WTC11 (cell line): ENCODE results near the gene TPPP3.

Experiments used
- AR ChIP-seq: fragments of 250-450 bp; sonication (Bioruptor Pico); IDR thresholded peaks from 2 replicates; pipeline ENCODE4 v1.9.0; 2021; ENCODE audit warnings: mild to moderate bottlenecking
- ATF1 ChIP-seq: sonication (generic); formaldehyde crosslinking; IDR thresholded peaks from 2 replicates; pipeline ENCODE4 v1.8.1; 2023; ENCODE audit warnings: mild to moderate bottlenecking, moderate library complexity, missing genetic modification reagents
- ATF2 ChIP-seq: sonication (generic); formaldehyde crosslinking; IDR thresholded peaks from 2 replicates; pipeline ENCODE4 v1.8.1; 2022; ENCODE audit warnings: low read depth, missing genetic modification reagents, borderline replicate concordance
- ESRRA ChIP-seq: sonication (generic); formaldehyde crosslinking; IDR thresholded peaks from 2 replicates; pipeline ENCODE4 v1.8.1; 2022; ENCODE audit warnings: mild to moderate bottlenecking, missing genetic modification reagents, borderline replicate concordance
- ETV6 ChIP-seq: sonication (generic); formaldehyde crosslinking; IDR thresholded peaks from 2 replicates; pipeline ENCODE4 v1.8.1; 2022; ENCODE audit warnings: mild to moderate bottlenecking, missing genetic modification reagents
- FOXJ3 ChIP-seq: sonication (generic); formaldehyde crosslinking; IDR thresholded peaks from 2 replicates; pipeline ENCODE4 v1.9.0; 2021; ENCODE audit warnings: missing genetic modification reagents, mild to moderate bottlenecking, borderline replicate concordance
- JUN ChIP-seq: sonication (generic); formaldehyde crosslinking; IDR thresholded peaks from 2 replicates; pipeline ENCODE4 v1.8.0; 2023; ENCODE audit warnings: mild to moderate bottlenecking, missing genetic modification reagents
- NFE2L1 ChIP-seq: sonication (generic); formaldehyde crosslinking; IDR thresholded peaks from 2 replicates; pipeline ENCODE4 v1.8.1; 2023; ENCODE audit warnings: missing genetic modification reagents
- TP53 ChIP-seq: sonication (generic); formaldehyde crosslinking; IDR thresholded peaks from 2 replicates; pipeline ENCODE4 v1.8.1; 2023; ENCODE audit warnings: mild to moderate bottlenecking, missing genetic modification reagents
- ZNF219 ChIP-seq: sonication (generic); formaldehyde crosslinking; IDR thresholded peaks from 2 replicates; pipeline ENCODE4 v1.8.0; 2023; ENCODE audit warnings: missing genetic modification reagents, mild to moderate bottlenecking, borderline replicate concordance
- TF ChIP-seq, protein P1 (sequence below): fragments of 200-600 bp; IDR thresholded peaks from 2 replicates; pipeline ENCODE4 v1.8.0; 2022; ENCODE audit warnings: antibody characterized with exemption
- TF ChIP-seq, protein P2 (sequence below): sonication (generic); formaldehyde crosslinking; IDR thresholded peaks from 2 replicates; pipeline ENCODE4 v1.8.1; 2022; ENCODE audit warnings: mild to moderate bottlenecking, moderate library complexity, missing genetic modification reagents

DNA sequence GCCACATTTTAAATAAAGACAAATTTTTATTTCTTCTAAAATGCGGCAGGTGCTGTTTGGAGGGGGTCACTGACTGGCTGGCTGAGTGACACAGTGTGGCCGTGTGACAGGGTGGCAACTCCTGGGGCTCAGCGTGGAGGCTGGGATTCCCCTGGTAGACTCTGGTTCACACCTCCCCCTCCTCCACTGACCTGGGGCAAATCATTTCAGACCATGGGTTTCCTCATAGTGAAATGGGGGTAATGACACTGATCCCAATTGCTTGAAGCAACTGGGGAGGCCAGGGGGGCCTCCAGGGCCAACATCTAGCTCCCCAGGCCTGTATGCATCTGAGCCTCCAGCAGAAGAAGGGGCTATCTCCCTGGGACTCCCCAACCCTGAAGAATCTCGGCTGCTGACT lies 44.2 kb upstream of the TPPP3 start:
- no peak for TF ChIP-seq NFE2L1 (CRISPR knock-in tag)
- no peak for TF ChIP-seq ZNF219 (CRISPR knock-in tag)
- TF ChIP-seq, protein P1, sequence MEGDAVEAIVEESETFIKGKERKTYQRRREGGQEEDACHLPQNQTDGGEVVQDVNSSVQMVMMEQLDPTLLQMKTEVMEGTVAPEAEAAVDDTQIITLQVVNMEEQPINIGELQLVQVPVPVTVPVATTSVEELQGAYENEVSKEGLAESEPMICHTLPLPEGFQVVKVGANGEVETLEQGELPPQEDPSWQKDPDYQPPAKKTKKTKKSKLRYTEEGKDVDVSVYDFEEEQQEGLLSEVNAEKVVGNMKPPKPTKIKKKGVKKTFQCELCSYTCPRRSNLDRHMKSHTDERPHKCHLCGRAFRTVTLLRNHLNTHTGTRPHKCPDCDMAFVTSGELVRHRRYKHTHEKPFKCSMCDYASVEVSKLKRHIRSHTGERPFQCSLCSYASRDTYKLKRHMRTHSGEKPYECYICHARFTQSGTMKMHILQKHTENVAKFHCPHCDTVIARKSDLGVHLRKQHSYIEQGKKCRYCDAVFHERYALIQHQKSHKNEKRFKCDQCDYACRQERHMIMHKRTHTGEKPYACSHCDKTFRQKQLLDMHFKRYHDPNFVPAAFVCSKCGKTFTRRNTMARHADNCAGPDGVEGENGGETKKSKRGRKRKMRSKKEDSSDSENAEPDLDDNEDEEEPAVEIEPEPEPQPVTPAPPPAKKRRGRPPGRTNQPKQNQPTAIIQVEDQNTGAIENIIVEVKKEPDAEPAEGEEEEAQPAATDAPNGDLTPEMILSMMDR: no peak
- no peak for TF ChIP-seq ATF2
- no peak for TF ChIP-seq AR (CRISPR knock-in tag)
- no peak for TF ChIP-seq JUN
- TF ChIP-seq, protein P2, sequence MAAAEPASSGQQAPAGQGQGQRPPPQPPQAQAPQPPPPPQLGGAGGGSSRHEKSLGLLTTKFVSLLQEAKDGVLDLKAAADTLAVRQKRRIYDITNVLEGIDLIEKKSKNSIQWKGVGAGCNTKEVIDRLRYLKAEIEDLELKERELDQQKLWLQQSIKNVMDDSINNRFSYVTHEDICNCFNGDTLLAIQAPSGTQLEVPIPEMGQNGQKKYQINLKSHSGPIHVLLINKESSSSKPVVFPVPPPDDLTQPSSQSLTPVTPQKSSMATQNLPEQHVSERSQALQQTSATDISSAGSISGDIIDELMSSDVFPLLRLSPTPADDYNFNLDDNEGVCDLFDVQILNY (CRISPR knock-in tag): no peak
- TF ChIP-seq FOXJ3 (CRISPR knock-in tag): no peak
- no peak for TF ChIP-seq ESRRA (CRISPR knock-in tag)
- no peak for TF ChIP-seq ATF1 (CRISPR knock-in tag)
- no peak for TF ChIP-seq ETV6 (CRISPR knock-in tag)
- TF ChIP-seq TP53 (CRISPR knock-in tag): no peak
